ENCODE data around the gene MAP2K4. TPM values are rescaled to one million over a fixed set of nuclear protein-coding genes. Genes with fewer than 3 reads are reported as not detected.

MAP2K4 gene
- total RNA-seq, 1 experiment from 2014 or later = 46.1 TPM

GRCh38 chr17:12116143-12116542 lies 95.5 kb downstream of the MAP2K4 start:
- no peak for DNase-seq
- no peak for TF ChIP-seq CTCF (conservative IDR thresholded peaks at IDR 0.05)
- Histone ChIP-seq H3K56ac (ENCODE audit: insufficient read length, low read depth, low read length) (no peak overlapping the region), H4K8ac (replicated peaks; ENCODE audit: insufficient read length, low read depth, low read length) (no peak overlapping the region), H3K4me2 (ENCODE audit: insufficient read depth, insufficient read length, low read length) (no peak overlapping the region), H2BK15ac (ENCODE audit: low read depth, low read length) (no peak overlapping the region), H3K27ac (ENCODE audit: insufficient read length, low read depth, low read length) (no peak overlapping the region), H2BK20ac (ENCODE audit: low read depth, low read length, poor library complexity, severe bottlenecking) (no peak overlapping the region), H2BK12ac (ENCODE audit: insufficient read length, low read depth, low read length) (no peak overlapping the region), H3K9me3 (ENCODE audit: control insufficient read depth, low read depth, low read length) (no peaks in the 10 kb centered on the region), H2BK120ac (ENCODE audit: low read depth, low read length, poor library complexity, severe bottlenecking) (no peak overlapping the region), H2AFZ (ENCODE audit: low read length) (no peak overlapping the region), H3K4ac (ENCODE audit: low read depth, low read length) (no peak overlapping the region), H3K18ac (ENCODE audit: insufficient read length, low read depth, low read length) (no peak overlapping the region), H2AK5ac (ENCODE audit: insufficient read length, low read length) (no peak overlapping the region), H3K23me2 (ENCODE audit: insufficient read length, low read depth, low read length, poor library complexity, severe bottlenecking) (no peaks in the 10 kb centered on the region), H3K23ac (ENCODE audit: insufficient read length, low read depth, low read length) (no peak overlapping the region), H3T11ph (ENCODE audit: low read length) (no peak overlapping the region), H3K14ac (ENCODE audit: insufficient read depth, low read length) (no peak overlapping the region), H4K91ac (ENCODE audit: insufficient read length, low read depth, low read length) (no peak overlapping the region), H3K4me1 (ENCODE audit: insufficient read depth, low read length) (peaks cover 4% of the 10 kb centered on the region; the same call in 1 of the 2 replicates), H2BK5ac (ENCODE audit: insufficient read length, low read length) (no peak overlapping the region), H4K5ac (ENCODE audit: insufficient read length, low read depth, low read length) (no peak overlapping the region), H3K27me3 (ENCODE audit: insufficient read depth, low read length) (no peaks in the 10 kb centered on the region), H3K79me2 (ENCODE audit: insufficient read depth, low read length) (no peaks in the 10 kb centered on the region), H3K9ac (ENCODE audit: extremely low read depth, insufficient read length, low read length) (no peak overlapping the region), H4K20me1 (ENCODE audit: control insufficient read depth, insufficient read depth, insufficient read length) (no peaks in the 10 kb centered on the region), H3K79me1 (ENCODE audit: insufficient read depth, low read depth, low read length, poor library complexity, severe bottlenecking) (no peaks in the 10 kb centered on the region)
- Mint-ChIP-seq H3K4me3 (no peak overlapping the region), H3K27ac (no peak overlapping the region), H3K9me3 (no peaks in the 10 kb centered on the region), H3K27me3 (ENCODE audit: low read depth) (no peaks in the 10 kb centered on the region), H3K36me3 (ENCODE audit: insufficient read depth in 1 of 3, low read depth in 3 of 3) (peaks cover 25 to 63% (median 60%) of the 10 kb centered on the region in 3 experiments; a peak in 6 of 7 replicates), H3K4me1 (peaks cover 2 to 5% of the 10 kb centered on the region in 2 experiments; a peak in 2 of 4 replicates)

Measured in H9 (cell line).